HG03432 (cell line): ENCODE results near the gene UCK2.
A peak's percentile ranks its signal among the peaks of the same experiment; 100 is the strongest.

ENCODE experiments used
- ATAC-seq: cut with Tn5 transposase; IDR thresholded peaks from one replicate; pipeline ENCODE4 v1.9.1; 2021; ENCODE audit warnings: mild to moderate bottlenecking, moderate library complexity; ENCODE audit not compliant: unreplicated experiment

UCK2 gene

DNA sequence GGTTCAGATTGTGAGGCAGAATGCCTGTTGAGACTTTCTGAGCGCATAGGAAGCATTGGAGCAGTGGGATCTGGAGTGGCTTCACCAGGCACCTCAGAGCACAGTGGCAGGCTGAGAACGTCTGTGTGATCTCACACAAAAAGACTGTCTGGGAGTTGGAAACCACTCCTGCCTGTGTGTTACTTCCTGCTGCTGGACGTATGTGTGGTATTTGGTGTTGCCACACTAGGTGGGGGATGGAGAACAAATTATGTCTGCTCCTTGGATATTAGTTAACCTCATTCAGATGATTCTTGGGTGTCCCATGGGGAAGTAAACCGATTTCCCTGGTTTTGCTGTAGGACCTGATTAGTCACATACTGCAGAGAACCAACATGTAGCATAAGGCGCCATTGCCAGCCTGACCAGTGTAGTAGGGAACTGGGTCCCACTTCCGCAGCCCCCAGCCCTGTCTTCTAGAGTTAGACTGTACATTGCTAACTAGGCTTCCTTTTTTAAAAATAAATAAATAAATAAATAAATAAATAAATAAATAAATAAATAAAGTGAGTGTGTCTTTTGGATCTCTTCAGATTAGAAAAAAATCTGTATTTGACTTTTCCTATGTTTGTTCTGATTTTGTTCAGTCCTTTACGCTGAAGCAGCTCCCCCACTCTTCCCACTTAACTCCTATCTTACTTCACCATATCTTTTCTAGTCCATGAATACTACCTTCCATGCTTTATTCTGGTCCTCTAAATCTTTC lies 26.9 kb downstream of the UCK2 start:
- no peak for ATAC-seq

DNA sequence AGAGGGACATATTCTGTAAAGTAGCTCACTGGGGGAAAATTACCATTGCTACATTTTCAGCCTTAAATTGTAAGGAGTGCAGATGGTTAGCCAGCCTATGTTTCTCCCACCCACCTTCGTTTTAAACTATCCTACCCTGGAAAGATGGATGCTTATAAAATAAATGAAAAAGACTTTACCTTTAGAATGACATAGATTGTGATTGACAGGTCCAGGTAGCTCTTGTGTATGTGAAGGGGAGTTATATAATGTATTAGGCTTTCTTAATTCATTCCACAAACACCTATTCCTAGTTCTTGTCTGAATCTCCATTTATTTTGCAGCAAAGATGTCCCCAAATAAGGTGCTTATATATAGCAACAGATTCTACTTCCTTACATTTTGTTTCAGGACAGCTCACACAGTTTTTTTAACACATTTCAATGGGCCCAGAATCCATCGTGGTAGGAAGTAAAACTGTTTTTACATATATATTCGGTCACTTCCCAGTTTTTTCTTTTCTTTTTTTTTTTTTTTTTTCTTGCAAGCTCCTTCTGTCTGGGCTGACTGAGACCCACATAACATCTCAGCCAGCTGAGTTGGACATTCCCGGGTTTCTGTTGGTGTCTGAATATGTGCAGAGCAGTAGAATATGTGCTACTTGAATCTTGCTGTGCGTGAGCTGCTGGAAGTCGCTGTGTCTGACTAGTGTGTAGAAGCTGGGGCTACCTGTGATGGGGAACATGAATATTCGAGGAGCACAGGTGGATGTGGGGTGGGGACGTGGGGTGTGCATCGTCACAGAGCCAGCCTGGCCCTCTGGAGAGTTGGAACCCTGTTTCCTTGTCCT lies 27.8 kb downstream of the UCK2 start:
- ATAC-seq: no peak

GRCh38 chr1:165856021-165856420 lies 28.6 kb downstream of the UCK2 start:
- ATAC-seq: no peak

DNA sequence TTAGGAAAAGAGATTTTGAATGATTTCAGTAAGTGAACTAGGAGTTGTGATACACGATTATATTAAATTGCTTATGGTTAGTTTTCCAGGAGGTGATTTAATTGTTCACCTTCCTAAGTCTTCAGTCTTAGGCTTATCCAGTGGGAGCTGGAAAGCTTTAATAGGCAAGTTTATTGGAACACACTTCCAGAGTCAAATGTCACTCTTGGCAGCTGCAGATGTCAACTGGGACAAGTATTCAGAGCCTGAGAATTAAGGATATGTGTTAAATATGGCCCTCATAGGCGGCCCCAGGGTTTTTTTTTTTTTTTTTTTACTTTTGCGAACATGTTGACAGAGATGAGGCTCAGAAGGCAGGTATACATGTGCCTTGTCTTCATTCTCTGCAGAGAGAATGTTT lies 29.2 kb downstream of the UCK2 start:
- no peak for ATAC-seq

- ATAC-seq: peak; percentile 68
These were observed 29.8 kb downstream of the UCK2 start for GRCh38 chr1:165857046-165857801.

GRCh38 chr1:165858364-165858823 lies 31.0 kb downstream of the UCK2 start:
- no peak for ATAC-seq

DNA sequence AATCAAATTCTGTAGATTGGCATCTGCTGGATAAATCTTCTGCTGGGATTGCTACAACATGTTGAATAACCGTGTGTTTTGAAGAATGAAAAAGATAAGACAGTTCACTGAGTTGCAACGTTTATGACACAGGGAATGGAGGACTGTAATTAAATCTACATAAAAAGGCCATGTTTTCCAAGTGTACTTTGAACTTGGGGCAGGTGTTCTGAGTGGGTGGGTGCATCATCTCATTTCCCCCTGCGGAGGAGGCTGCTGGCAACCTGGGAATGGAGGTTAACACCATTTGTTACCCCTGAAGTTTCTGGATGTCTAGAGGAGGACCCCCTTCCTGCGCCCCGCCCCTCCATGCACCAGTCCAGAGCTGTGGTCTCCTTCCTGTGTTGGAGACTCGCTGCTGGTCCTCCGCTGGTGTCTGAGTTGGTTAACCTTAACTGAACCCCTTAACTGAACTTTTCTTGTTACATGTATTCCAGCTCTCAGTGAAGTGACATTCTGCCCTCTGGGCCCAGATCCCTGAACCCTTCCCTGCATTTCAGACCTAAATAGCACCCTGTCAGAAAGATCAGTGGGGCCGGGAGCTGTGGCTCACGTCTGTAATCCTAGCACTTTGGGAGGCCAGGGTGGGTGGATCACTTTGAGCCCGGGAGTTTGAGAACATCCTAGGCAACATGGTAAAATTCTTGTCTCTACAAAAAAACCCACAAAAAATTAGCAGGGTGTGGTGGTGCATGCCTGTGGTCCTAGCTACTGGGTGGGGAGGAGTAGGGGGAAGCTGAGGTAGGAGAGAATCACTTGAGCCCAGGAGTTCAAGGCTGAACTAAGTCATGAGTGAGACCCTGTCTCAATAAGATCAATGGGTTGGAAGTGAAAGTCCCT lies 31.8 kb downstream of the UCK2 start:
- no peak for ATAC-seq

GRCh38 chr1:165860065-165860464 lies 32.7 kb downstream of the UCK2 start:
- ATAC-seq: no peak

GRCh38 chr1:165861911-165862310 lies 34.5 kb downstream of the UCK2 start:
- no peak for ATAC-seq

GRCh38 chr1:165862448-165862847 lies 35.0 kb downstream of the UCK2 start:
- ATAC-seq: peak; percentile 69

- ATAC-seq: no peak
These were observed 35.9 kb downstream of the UCK2 start for GRCh38 chr1:165863346-165863745.

GRCh38 chr1:165865633-165866340 lies 38.4 kb downstream of the UCK2 start:
- no peak for ATAC-seq

DNA sequence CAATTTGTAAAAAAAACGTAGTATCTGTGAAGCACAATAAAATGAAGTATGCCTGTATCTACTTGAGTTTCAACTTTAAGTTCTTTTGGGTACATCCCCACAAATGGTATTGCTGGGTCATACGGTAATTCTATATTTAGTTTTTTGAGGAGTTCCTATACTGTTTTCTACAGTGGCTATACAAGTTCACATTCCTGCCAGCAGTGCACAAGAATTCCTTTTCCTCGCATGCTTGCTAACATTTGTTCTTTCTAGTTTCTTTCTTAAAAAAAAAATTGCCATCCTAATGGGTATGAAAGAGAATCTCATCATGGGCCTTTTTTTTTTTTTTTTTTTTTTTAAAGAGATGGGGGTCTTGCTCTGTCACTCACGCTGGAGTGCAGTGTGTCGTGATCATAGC lies 41.9 kb downstream of the UCK2 start:
- ATAC-seq: no peak

- ATAC-seq: peak; percentile 89
These were observed 44.1 kb downstream of the UCK2 start for GRCh38 chr1:165871311-165872067.

DNA sequence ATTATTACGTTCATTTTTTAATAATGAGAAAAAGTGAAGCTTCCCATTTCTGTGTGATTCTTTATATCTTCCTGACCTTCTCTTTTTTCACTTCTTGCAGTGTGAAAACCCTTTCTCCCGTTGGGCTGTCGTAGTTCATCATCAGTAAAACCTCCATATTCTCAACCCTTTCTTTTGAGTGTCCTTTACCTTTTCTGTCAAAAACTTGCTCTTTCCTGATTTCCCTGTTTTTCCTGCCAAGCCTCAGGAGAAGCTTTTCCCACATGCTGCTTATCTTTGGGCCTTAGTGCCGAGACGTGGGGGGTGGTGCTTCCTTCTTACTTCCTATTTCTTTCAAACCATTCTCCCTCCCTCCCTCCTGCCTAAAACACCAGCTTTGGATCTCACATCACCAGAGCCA lies 46.1 kb downstream of the UCK2 start:
- ATAC-seq: no peak

DNA sequence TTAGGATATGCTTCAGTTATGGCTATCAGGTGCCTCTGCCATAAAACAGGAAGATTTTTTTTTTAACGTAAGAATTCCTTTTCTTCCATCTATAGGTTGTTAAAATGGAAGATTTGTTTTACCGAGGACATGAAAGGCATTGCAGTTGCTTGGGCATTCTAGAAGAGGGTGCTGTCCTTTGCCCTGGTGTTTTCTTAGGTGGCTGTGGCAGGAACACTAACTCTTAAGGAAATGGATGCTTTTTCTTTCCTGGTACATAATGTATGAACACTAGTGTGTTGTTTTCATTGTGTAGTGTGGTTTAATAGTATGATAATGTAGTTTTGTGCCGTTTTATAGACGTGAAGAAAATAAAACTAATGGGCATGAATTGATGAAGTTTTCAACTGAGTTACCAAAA lies 47.2 kb downstream of the UCK2 start:
- ATAC-seq: no peak

DNA sequence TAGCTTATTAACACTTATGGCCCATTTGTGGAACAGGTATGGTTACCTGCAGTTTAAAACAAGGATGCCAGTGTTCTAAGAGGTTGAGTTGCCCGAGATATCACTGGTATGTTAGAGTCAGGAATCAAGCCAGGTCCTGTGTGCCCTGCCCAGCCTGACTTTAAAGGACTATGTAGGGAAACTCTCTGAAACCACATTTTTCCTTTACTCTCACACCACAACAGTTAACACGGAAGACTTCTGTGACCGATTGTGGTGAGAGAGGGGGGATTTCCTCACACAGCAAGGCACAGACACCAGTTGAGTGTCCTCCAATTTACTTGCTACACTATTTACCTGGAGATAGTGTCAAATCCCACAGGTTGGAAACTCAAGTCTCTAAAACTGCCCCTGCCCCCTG lies 47.8 kb downstream of the UCK2 start:
- ATAC-seq: peak; percentile 39

DNA sequence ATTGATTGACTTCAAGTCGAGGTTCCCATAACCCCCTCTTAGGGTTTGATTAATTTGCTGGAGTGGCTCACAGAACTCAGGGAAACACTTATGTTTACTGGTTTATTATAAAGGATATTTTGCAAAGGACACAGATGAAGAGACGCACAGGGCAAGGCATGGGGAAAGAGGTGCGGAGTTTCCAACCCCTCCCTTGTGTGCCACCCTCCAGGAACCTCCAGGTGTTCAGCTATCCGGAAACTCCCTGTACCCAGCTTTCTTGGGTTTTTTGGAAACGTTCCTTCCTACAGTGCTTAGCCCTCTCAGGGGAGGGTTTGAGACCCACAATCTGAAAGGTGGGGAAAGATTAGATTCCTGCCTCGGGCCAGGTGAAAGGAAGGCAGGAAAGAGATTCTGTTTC lies 48.2 kb downstream of the UCK2 start:
- ATAC-seq: no peak

- no peak for ATAC-seq
These were observed 48.7 kb downstream of the UCK2 start for GRCh38 chr1:165876121-165876520.
